Ovary (tissue), 3 donors: Measurements from ENCODE around the gene LCN6.
A peak's percentile ranks its signal among the peaks of the same experiment; 100 is the strongest.

Experiments used
- POLR2A ChIP-seq: fragments of 450-650 bp; IDR thresholded peaks from one replicate; pipeline ENCODE4 v1.6.1; 2017; ENCODE audit warnings: antibody characterized with exemption, mild to moderate bottlenecking, moderate library complexity
- TF ChIP-seq, protein P1 (sequence below), 3 donors: fragments of 450-650 bp in 2 of 3; fragments of 200-600 bp in 1 of 3; IDR thresholded peaks; one replicate each; pipeline versions ENCODE4 v1.5.1 to v1.8.0; 2016 to 2022; ENCODE audit warnings: antibody characterized with exemption in 3 of 3, mild to moderate bottlenecking in 1 of 3
- donor health status: DM: no; HTN: no; CAD: no.

- TF ChIP-seq, protein P1, sequence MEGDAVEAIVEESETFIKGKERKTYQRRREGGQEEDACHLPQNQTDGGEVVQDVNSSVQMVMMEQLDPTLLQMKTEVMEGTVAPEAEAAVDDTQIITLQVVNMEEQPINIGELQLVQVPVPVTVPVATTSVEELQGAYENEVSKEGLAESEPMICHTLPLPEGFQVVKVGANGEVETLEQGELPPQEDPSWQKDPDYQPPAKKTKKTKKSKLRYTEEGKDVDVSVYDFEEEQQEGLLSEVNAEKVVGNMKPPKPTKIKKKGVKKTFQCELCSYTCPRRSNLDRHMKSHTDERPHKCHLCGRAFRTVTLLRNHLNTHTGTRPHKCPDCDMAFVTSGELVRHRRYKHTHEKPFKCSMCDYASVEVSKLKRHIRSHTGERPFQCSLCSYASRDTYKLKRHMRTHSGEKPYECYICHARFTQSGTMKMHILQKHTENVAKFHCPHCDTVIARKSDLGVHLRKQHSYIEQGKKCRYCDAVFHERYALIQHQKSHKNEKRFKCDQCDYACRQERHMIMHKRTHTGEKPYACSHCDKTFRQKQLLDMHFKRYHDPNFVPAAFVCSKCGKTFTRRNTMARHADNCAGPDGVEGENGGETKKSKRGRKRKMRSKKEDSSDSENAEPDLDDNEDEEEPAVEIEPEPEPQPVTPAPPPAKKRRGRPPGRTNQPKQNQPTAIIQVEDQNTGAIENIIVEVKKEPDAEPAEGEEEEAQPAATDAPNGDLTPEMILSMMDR (IDR thresholded peaks at IDR 0.05) = no peak
- TF ChIP-seq POLR2A = peak; percentile 36
Measured at GRCh38 chr9:136790640-136791515, 42.6 kb upstream of the LCN6 start, which contains the start of gene TMEM141.
